ENCODE results near the gene UNC80. TPM values are rescaled to one million over a fixed set of nuclear protein-coding genes. Genes with fewer than 3 reads are reported as not detected.

The UNC80 gene
- total and polyA plus RNA-seq, 2 of the 4 experiments (the other 2 are of a cell fraction) = not detected

GRCh38 chr2:209876211-209876610 is 104.6 kb downstream of the UNC80 start:
- TF ChIP-seq MAZ (IDR thresholded peaks at IDR 0.05; ENCODE audit: borderline replicate concordance, low read depth, low read length) = no peak
- no peak for TF ChIP-seq RAD21 (IDR thresholded peaks at IDR 0.05; ENCODE audit: low read length)
- TF ChIP-seq POLR2A (IDR thresholded peaks at IDR 0.05; ENCODE audit: low read depth, low read length) = no peak
- TF ChIP-seq MAFK (IDR thresholded peaks at IDR 0.05; ENCODE audit: low read depth, low read length) = no peak
- no peak for TF ChIP-seq SMC3 (IDR thresholded peaks at IDR 0.05; ENCODE audit: low read depth, low read length)
- no peak for TF ChIP-seq NFE2L2 (IDR thresholded peaks at IDR 0.05; ENCODE audit: low read depth, low read length)
- TF ChIP-seq CHD1 (IDR thresholded peaks at IDR 0.05; ENCODE audit: low read depth, low read length) = no peak
- no peak for TF ChIP-seq BHLHE40 (IDR thresholded peaks at IDR 0.05; ENCODE audit: low read depth, low read length)
- no peak for TF ChIP-seq FOS (IDR thresholded peaks at IDR 0.05; ENCODE audit: low read depth, low read length)
- no peak for TF ChIP-seq MXI1 (IDR thresholded peaks at IDR 0.05; ENCODE audit: borderline replicate concordance, low read depth, low read length)
- TF ChIP-seq RFX5 (IDR thresholded peaks at IDR 0.05; ENCODE audit: low read depth, low read length) = no peak
- TF ChIP-seq, protein P1, sequence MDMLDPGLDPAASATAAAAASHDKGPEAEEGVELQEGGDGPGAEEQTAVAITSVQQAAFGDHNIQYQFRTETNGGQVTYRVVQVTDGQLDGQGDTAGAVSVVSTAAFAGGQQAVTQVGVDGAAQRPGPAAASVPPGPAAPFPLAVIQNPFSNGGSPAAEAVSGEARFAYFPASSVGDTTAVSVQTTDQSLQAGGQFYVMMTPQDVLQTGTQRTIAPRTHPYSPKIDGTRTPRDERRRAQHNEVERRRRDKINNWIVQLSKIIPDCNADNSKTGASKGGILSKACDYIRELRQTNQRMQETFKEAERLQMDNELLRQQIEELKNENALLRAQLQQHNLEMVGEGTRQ (IDR thresholded peaks at IDR 0.05; ENCODE audit: low read depth, low read length) = no peak
- TF ChIP-seq RCOR1 (IDR thresholded peaks at IDR 0.05; ENCODE audit: insufficient replicate concordance, low read length) = no peak
- TF ChIP-seq, protein P2, sequence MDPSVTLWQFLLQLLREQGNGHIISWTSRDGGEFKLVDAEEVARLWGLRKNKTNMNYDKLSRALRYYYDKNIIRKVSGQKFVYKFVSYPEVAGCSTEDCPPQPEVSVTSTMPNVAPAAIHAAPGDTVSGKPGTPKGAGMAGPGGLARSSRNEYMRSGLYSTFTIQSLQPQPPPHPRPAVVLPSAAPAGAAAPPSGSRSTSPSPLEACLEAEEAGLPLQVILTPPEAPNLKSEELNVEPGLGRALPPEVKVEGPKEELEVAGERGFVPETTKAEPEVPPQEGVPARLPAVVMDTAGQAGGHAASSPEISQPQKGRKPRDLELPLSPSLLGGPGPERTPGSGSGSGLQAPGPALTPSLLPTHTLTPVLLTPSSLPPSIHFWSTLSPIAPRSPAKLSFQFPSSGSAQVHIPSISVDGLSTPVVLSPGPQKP (IDR thresholded peaks at IDR 0.05; ENCODE audit: borderline replicate concordance, low read depth, low read length) = no peak
- no peak for TF ChIP-seq CEBPB (IDR thresholded peaks at IDR 0.05; ENCODE audit: low read depth, low read length)
- POLR2A ChIA-PET (ENCODE audit: unreplicated experiment) = no interaction called here
- H4K8ac ChIP-seq (ENCODE audit: low read depth in 2 of 2, low read length in 2 of 2) = no peak overlapping the region
- H3K4me1 ChIP-seq (ENCODE audit: control insufficient read depth, insufficient read depth, low read length) = no peaks in the 10 kb centered on the region
- H3K27ac ChIP-seq (ENCODE audit: insufficient read depth, low read length) = no peak overlapping the region
- no peak overlapping the region for H3K23ac ChIP-seq (ENCODE audit: low read depth, low read length)
- no peak overlapping the region for H4K5ac ChIP-seq (ENCODE audit: low read depth, low read length)
- H4K20me1 ChIP-seq (ENCODE audit: insufficient read depth, low read length) = no peaks in the 10 kb centered on the region
- no peak for ATAC-seq (ENCODE audit: low read depth)
- H3K4me2 ChIP-seq (ENCODE audit: low read depth, low read length) = no peak overlapping the region
- H2AK9ac ChIP-seq (replicated peaks; ENCODE audit: low read depth, low read length, poor library complexity) = no peak overlapping the region
- H3K9me3 ChIP-seq (ENCODE audit: control insufficient read depth, insufficient read depth, low read length) = no peaks in the 10 kb centered on the region; the same call in 1 of the 2 replicates
- CTCF ChIA-PET = no interaction called here
- H2BK5ac ChIP-seq (ENCODE audit: low read depth, low read length, poor library complexity, severe bottlenecking) = no peak overlapping the region
- H2BK15ac ChIP-seq (ENCODE audit: low read depth, low read length) = no peak overlapping the region
- dilution Hi-C loops (cut with HindIII; ENCODE audit: low sequenced_read_pairs, unreplicated experiment) (no loop called here), in situ Hi-C loops (cut with MboI; ENCODE audit: low sequenced_read_pairs) (no loop called here), intact Hi-C loops (cut with micrococcal nuclease) (loop anchor here (10.0 kb wide), 1 partner anchor 1389 kb away; no protein-coding TSS in a partner anchor)
- H3K9ac ChIP-seq (ENCODE audit: low read depth, low read length) = no peak overlapping the region
- H2AK5ac ChIP-seq (ENCODE audit: low read depth, low read length) = no peak overlapping the region
- no peak for DNase-seq
- no peaks in the 10 kb centered on the region for H3K9me1 ChIP-seq (ENCODE audit: insufficient read depth, low read length)
- no peak overlapping the region for H2BK120ac ChIP-seq (ENCODE audit: low read depth, low read length)
- WGBS, 2 experiments (ENCODE audit: extremely low coverage in 2 of 2, insufficient read length in 1 of 2) = no CpG with 5 or more reads among the region's 1 CpG
- H3K79me1 ChIP-seq (ENCODE audit: low read depth in 1 of 2, low read length in 2 of 2) = no peaks in the 10 kb centered on the region
- no peak overlapping the region for H3K4me3 ChIP-seq (ENCODE audit: insufficient read depth, low read depth, low read length)
- H2BK20ac ChIP-seq (ENCODE audit: low read depth, low read length) = no peak overlapping the region
- no peak overlapping the region for H3K56ac ChIP-seq (ENCODE audit: extremely low read depth, insufficient read depth, low read length)
- H3K27me3 ChIP-seq (ENCODE audit: control insufficient read depth, insufficient read depth, low read length) = no peaks in the 10 kb centered on the region
- no peak overlapping the region for H3K4ac ChIP-seq (ENCODE audit: low read depth, low read length)
- BruUV-seq (replicated peaks) = no TSS peak
- no peak overlapping the region for H3K18ac ChIP-seq (ENCODE audit: low read depth, low read length)
- no peak overlapping the region for H4K91ac ChIP-seq (ENCODE audit: insufficient read depth, low read depth, low read length)
- no peak overlapping the region for H2AFZ ChIP-seq (replicated peaks; ENCODE audit: low read length, poor library complexity)
- no peak overlapping the region for H3K14ac ChIP-seq (replicated peaks; ENCODE audit: low read depth, low read length)
- no peaks in the 10 kb centered on the region for H3K36me3 ChIP-seq (ENCODE audit: control insufficient read depth, insufficient read depth, low read length)

Data from IMR-90 (cell line).